ENCODE results near the gene SRSF2.

SRSF2 gene

GRCh38 chr17:76732734-76733617 is 4.2 kb downstream of the SRSF2 start:
- H3K27ac ChIP-seq, result peak overlapping the region; percentile 99
- no peak for TF ChIP-seq ZFX (IDR thresholded peaks at IDR 0.05; ENCODE audit: borderline replicate concordance)
- no peak for TF ChIP-seq CTCF (IDR thresholded peaks at IDR 0.05)

GRCh38 chr17:76731800-76732733 is 5.1 kb downstream of the SRSF2 start:
- H3K27ac ChIP-seq, result peak overlapping the region; percentile 99

GRCh38 chr17:76727745-76728456 is 9.2 kb downstream of the SRSF2 start:
- TF ChIP-seq ZFX (IDR thresholded peaks at IDR 0.05; ENCODE audit: borderline replicate concordance), result no peak
- TF ChIP-seq CTCF (IDR thresholded peaks at IDR 0.05), result no peak
- H3K27ac ChIP-seq, result peak overlapping the region; percentile 98

- no peak for TF ChIP-seq ZFX (IDR thresholded peaks at IDR 0.05; ENCODE audit: borderline replicate concordance)
- peak; percentile 86 for TF ChIP-seq CTCF (IDR thresholded peaks at IDR 0.05)
- H3K27ac ChIP-seq, result peak within 1 kb of the TSS; percentile 98
These were observed 10.1 kb downstream of the SRSF2 start, which contains the start of gene METTL23 for GRCh38 chr17:76726776-76727718. Gene METTL23 (plus strand): TSS chr17:76726839. CDS start chr17:76729711, 2,872 bp downstream.

GRCh38 chr17:76726231-76726775 is 10.8 kb downstream of the SRSF2 start, which contains the start of gene JMJD6:
Gene JMJD6 (minus strand): TSS chr17:76726606. CDS start chr17:76726475, 131 bp downstream.
- TF ChIP-seq ZFX (IDR thresholded peaks at IDR 0.05; ENCODE audit: borderline replicate concordance), result no peak
- TF ChIP-seq CTCF (IDR thresholded peaks at IDR 0.05), result no peak
- H3K27ac ChIP-seq, result peak within 1 kb of the TSS; percentile 98

- H3K27ac ChIP-seq, result peak overlapping the region; percentile 98
- TF ChIP-seq CTCF (IDR thresholded peaks at IDR 0.05), result no peak
- TF ChIP-seq ZFX (IDR thresholded peaks at IDR 0.05; ENCODE audit: borderline replicate concordance), result no peak
These were observed 11.4 kb downstream of the SRSF2 start for GRCh38 chr17:76725580-76726230.

Measured in 22Rv1 (cell line).